Breast epithelium (tissue), 4 donors: ENCODE measurements around the gene TMSB4X. TPM values are rescaled to one million over a fixed set of nuclear protein-coding genes. Genes with fewer than 3 reads are reported as not detected.
A peak's percentile ranks its signal among the peaks of the same experiment; 100 is the strongest.

Source experiments
- DNase-seq, 2 donors: peaks; one replicate each; pipeline ENCODE4 v3.0.0-alpha.2; 2019; ENCODE audit warnings: low spot score in 2 of 2
- H3K27ac ChIP-seq, 2 donors: fragments of 200-600 bp; sonication (generic) in 1 of 2; one replicate each; pipeline ENCODE4 v1.5.1; 2016 to 2019; ENCODE audit warnings: mild to moderate bottlenecking in 1 of 2
- H3K27me3 ChIP-seq, 2 donors: fragments of 200-600 bp; sonication (generic) in 1 of 2; one replicate each; pipeline versions ENCODE4 v1.5.1 to v1.6.0; 2017 to 2019; ENCODE audit warnings: control low read depth in 1 of 2, mild to moderate bottlenecking in 1 of 2
- H3K36me3 ChIP-seq: fragments of 200-600 bp; one replicate; pipeline ENCODE4 v1.5.1; 2019
- H3K4me1 ChIP-seq, 2 donors: fragments of 200-600 bp; sonication (generic); one replicate each; pipeline ENCODE4 v1.5.1; 2016 to 2019; ENCODE audit warnings: control low read depth in 1 of 2
- H3K4me3 ChIP-seq, 3 donors: fragments of 200-600 bp; sonication (generic); 1 replicate in 2 of 3; 2 replicates in 1 of 3; pipeline ENCODE4 v1.5.1; 2016 to 2019; ENCODE audit warnings: mild to moderate bottlenecking in 3 of 3, moderate library complexity in 2 of 3
- H3K9me3 ChIP-seq, 2 donors: fragments of 200-600 bp; sonication (generic) in 1 of 2; one replicate each; pipeline ENCODE4 v1.5.1; 2016 to 2019; ENCODE audit warnings: control low read depth in 1 of 2
- CTCF ChIP-seq, 3 donors: fragments of 450-650 bp; IDR thresholded peaks; one replicate each; pipeline ENCODE4 v1.5.1; 2016 to 2017; ENCODE audit warnings: antibody characterized with exemption in 3 of 3, mild to moderate bottlenecking in 3 of 3, moderate library complexity in 3 of 3
- POLR2A ChIP-seq: fragments of 450-650 bp; IDR thresholded peaks from one replicate; pipeline ENCODE4 v1.6.1; 2016; ENCODE audit warnings: antibody characterized with exemption, mild to moderate bottlenecking, moderate library complexity
- POLR2AphosphoS5 ChIP-seq, 3 donors: sonication (generic); formaldehyde crosslinking; IDR thresholded peaks; one replicate each; pipeline ENCODE4 v1.6.1; 2017; ENCODE audit warnings: antibody characterized with exemption in 3 of 3
- intact Hi-C: fragments of 100-400 bp; cut with DNase I; formaldehyde crosslinking; loops from one replicate; pipeline ENCODE4 v1.15.1; 2023; ENCODE audit warnings: low total_unique reads
- total RNA-seq, 3 donors: library from RNA; depleted of rRNA; stranded (reverse); fragments of >200 nt; gene quantifications; one replicate each; pipeline ENCODE4 v1.1.0, GENCODE V29; 2016

Gene TMSB4X
- total RNA-seq, 3 donors from 2014 or later = 1,496 to 5,389 (median 3,453) TPM

GRCh38 chrX:12985331-12985730 lies 10.4 kb downstream of the TMSB4X start:
- H3K27ac ChIP-seq = peak overlapping the region in 1 of 2 donors; percentile 48
- no peaks in the 10 kb centered on the region for H3K4me1 ChIP-seq
- peaks cover 0 to 18% of the 10 kb centered on the region in 2 donors for H3K27me3 ChIP-seq
- no peak for DNase-seq
- intact Hi-C loops = no loop called here
- TF ChIP-seq CTCF (IDR thresholded peaks at IDR 0.05) (no peak), POLR2AphosphoS5 (IDR thresholded peaks at IDR 0.05) (no peak), POLR2A (no peak)
- no peak overlapping the region for H3K4me3 ChIP-seq
- no peaks in the 10 kb centered on the region for H3K9me3 ChIP-seq
- H3K36me3 ChIP-seq = no peaks in the 10 kb centered on the region

- Histone ChIP-seq H3K4me1 (no peaks in the 10 kb centered on the region), H3K4me3 (no peak overlapping the region), H3K27ac (no peak overlapping the region), H3K36me3 (no peaks in the 10 kb centered on the region), H3K27me3 (peaks cover 0 to 26% of the 10 kb centered on the region in 2 donors), H3K9me3 (no peaks in the 10 kb centered on the region)
- TF ChIP-seq POLR2AphosphoS5 (IDR thresholded peaks at IDR 0.05) = no peak
- intact Hi-C loops = no loop called here
- no peak for DNase-seq
Observed at GRCh38 chrX:12986164-12986779, 11.4 kb downstream of the TMSB4X start.

- Histone ChIP-seq H3K4me3 (no peak overlapping the region), H3K9me3 (no peaks in the 10 kb centered on the region), H3K27me3 (peaks cover 0 to 23% of the 10 kb centered on the region in 2 donors), H3K36me3 (no peaks in the 10 kb centered on the region), H3K27ac (no peak overlapping the region), H3K4me1 (no peaks in the 10 kb centered on the region)
- intact Hi-C loops = no loop called here
- DNase-seq = no peak
- TF ChIP-seq CTCF (IDR thresholded peaks at IDR 0.05) = no peak
- no peak for TF ChIP-seq POLR2AphosphoS5 (IDR thresholded peaks at IDR 0.05)
- TF ChIP-seq POLR2A = no peak
Observed at GRCh38 chrX:12986886-12987285, 12.0 kb downstream of the TMSB4X start.

- no peak for DNase-seq
- no peak overlapping the region for H3K4me3 ChIP-seq
- H3K4me1 ChIP-seq = no peaks in the 10 kb centered on the region
- H3K27ac ChIP-seq = no peak overlapping the region
- H3K27me3 ChIP-seq = peaks cover 0 to 21% of the 10 kb centered on the region in 2 donors
- no peak for TF ChIP-seq CTCF (IDR thresholded peaks at IDR 0.05)
- H3K36me3 ChIP-seq = no peaks in the 10 kb centered on the region
- intact Hi-C loops = no loop called here
- no peaks in the 10 kb centered on the region for H3K9me3 ChIP-seq
Observed at GRCh38 chrX:12987340-12987739, 12.4 kb downstream of the TMSB4X start.

- Histone ChIP-seq H3K27ac (no peak overlapping the region), H3K36me3 (no peaks in the 10 kb centered on the region), H3K9me3 (no peaks in the 10 kb centered on the region), H3K4me1 (no peaks in the 10 kb centered on the region), H3K27me3 (peaks cover 0 to 20% of the 10 kb centered on the region in 2 donors), H3K4me3 (no peak overlapping the region)
- TF ChIP-seq CTCF (IDR thresholded peaks at IDR 0.05) (no peak), POLR2A (no peak), POLR2AphosphoS5 (IDR thresholded peaks at IDR 0.05) (no peak)
- no peak for DNase-seq
- intact Hi-C loops = no loop called here
Observed at GRCh38 chrX:12987900-12988594, 13.1 kb downstream of the TMSB4X start.
